Activated CD8-positive, alpha-beta memory T cell treated with anti-CD3 and anti-CD28 coated beads for 36 hours (primary cell): Measurements from ENCODE around the gene NEUROG1. TPM values are rescaled to one million over a fixed set of nuclear protein-coding genes. Genes with fewer than 3 reads are reported as not detected.

Source experiments
- CTCF ChIA-PET: fragments of 350-600 bp; sonication (Branson Sonifier 250); formaldehyde crosslinking; loops from one replicate; lab custom pipeline; 2021; ENCODE audit warnings: antibody characterized with exemption; lab: Charles Lee
- POLR2A ChIA-PET: fragments of 350-600 bp; sonication (Branson Sonifier 250); formaldehyde crosslinking; loops from one replicate; lab custom pipeline; 2021; ENCODE audit warnings: antibody characterized with exemption; lab: Charles Lee
- total RNA-seq, 2 experiments: library from RNA; stranded (reverse); gene quantifications; one replicate each; pipeline ENCODE4 v1.2.3, GENCODE V29; 2021

NEUROG1 gene
- total RNA-seq, 2 experiments from 2014 or later, result not detected

- POLR2A ChIA-PET, result no interaction called here
- CTCF ChIA-PET, result interaction anchor here (0.5 to 4.9 kb wide), 15 partner anchors 11 to 1510 kb away, joined by 3 to 30 read pairs (median 4); no protein-coding TSS in a partner anchor
Observed at GRCh38 chr5:135566422-135567400, 30.9 kb upstream of the NEUROG1 start.

DNA sequence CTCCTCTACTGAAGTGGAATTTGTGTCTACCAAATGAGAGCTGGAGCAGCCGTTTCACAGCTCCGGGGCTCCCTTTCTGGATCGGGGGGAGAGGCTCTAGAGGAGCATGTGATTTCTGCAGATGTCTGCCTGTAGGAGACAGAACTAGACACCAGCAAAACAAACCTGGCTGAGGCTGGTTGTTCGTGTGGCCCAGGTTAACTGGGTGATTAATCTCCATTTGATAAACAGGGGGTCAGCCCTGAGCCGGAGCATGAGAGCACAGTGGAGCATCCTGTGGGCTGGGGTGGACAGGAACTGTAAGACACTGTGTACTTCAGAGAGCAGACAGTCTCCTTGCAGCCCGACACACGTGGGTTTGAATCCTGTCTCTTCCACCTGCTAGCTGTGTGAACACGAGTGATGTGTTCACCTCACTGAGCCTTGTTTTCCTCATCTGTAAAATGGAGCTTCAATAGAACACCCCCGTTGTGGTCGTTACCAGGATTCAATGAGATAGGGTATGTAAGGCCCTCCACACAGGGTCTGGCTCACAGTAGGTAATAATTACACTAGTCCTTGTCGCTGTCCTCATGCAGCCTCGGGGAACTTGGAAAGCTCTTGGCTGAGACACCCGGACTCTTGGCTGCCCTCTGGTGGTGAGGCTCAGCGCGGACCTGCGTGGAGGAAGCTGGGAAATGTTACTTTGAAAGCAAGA, 30.1 kb upstream of the NEUROG1 start:
- ChIA-PET POLR2A (no interaction called here), CTCF (interaction anchor here (0.5 to 4.9 kb wide), 13 partner anchors 11 to 1511 kb away, joined by 3 to 30 read pairs (median 4); no protein-coding TSS in a partner anchor)

DNA sequence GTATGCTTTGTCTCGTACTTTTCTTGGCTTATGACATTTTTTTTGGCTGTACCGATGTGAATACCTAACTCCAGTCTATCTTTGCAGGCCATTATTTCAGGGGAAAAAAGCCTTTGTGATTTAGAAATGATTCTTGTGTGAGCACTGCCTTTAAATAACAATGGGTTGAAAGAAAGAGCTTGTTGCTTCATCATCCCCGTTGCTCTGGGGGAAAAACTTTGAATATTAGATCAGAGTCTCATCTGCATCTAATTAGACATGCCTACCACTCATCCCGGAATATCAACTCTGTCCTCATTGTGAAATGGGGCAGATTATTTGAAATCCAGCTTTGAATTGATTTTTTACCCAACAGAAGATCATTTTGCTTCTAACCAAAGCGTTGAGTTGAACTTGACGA, 29.5 kb upstream of the NEUROG1 start:
- ChIA-PET CTCF (interaction anchor here (1.4 to 4.9 kb wide), 6 partner anchors 11 to 110 kb away, joined by 4 to 30 read pairs (median 10); no protein-coding TSS in a partner anchor), POLR2A (no interaction called here)

GRCh38 chr5:135564331-135564730, 28.6 kb upstream of the NEUROG1 start:
- ChIA-PET POLR2A (no interaction called here), CTCF (interaction anchor here (2.7 to 4.9 kb wide), 2 partner anchors 13 to 99 kb away, joined by 21 to 30 read pairs; no protein-coding TSS in a partner anchor)

- POLR2A ChIA-PET, result no interaction called here
- CTCF ChIA-PET, result interaction anchor here (0.6 to 2.6 kb wide), 5 partner anchors 8 to 104 kb away, joined by 3 to 17 read pairs (median 4); no protein-coding TSS in a partner anchor
Observed at GRCh38 chr5:135561266-135561665, 25.5 kb upstream of the NEUROG1 start.

- POLR2A ChIA-PET, result no interaction called here
- CTCF ChIA-PET, result interaction anchor here (0.6 to 2.6 kb wide), 5 partner anchors 9 to 104 kb away, joined by 3 to 17 read pairs (median 4); no protein-coding TSS in a partner anchor
Observed at GRCh38 chr5:135560858-135561257, 25.1 kb upstream of the NEUROG1 start.

DNA sequence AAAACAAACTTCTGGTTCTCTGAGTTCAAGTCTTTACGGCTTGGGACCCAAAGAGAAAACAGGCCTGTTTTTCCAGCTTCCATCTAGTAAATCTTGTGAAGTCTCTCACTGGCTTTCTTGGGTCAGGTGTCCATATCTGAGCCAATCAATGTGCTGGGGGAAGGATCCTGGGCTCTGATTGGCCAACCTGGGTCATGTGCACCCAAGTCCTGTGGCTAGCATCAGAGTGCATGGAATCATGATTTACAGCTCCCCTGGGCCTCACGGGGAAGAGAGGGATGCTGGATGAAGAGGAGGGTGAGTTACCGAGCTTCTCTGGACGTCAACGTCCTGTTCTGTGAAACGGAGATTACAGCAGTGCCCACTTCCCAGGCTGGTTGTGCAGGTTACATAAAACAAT, 23.6 kb upstream of the NEUROG1 start:
- ChIA-PET POLR2A (no interaction called here), CTCF (interaction anchor here (1.2 kb wide), 1 partner anchor 72 kb away, joined by 3 read pairs; no protein-coding TSS in a partner anchor)

DNA sequence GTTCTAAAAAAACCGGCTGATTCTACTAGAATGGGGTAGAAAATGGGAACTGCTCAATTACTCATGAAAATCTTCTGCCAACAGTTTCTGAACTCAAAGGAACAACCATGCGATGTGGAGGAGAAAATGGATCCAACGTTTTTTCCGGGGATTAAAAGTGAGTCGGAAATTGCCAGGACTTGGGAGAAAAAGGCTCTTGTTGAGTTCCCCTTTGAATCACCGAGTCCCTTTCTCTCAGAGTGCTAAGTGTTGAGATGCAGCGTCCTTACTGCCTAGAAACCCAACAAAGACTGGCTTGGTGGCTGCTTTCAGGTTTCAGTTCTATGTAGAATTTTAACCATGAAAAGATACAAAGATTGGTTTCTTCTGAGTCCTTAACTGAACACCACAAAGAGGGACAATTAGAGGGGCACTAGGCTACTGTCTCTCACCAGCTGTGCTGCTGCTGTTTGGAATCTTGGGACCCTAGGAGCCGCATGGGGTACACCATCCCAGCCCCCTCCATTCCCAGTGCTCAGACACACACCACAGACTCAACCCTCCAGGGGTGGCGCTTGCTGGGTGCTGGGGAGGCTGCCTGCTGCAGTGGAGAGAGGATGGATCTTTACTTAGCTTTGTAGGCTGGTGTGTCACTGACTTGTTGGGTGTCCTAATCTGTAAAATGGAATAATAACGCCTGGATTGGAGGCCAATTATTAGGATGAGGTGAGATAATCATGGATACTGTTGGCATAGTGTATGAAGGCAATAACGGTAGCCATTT, 21.5 kb upstream of the NEUROG1 start:
- CTCF ChIA-PET, result interaction anchor here (1.3 to 1.4 kb wide), 2 partner anchors 8 to 91 kb away, joined by 4 read pairs; no protein-coding TSS in a partner anchor

DNA sequence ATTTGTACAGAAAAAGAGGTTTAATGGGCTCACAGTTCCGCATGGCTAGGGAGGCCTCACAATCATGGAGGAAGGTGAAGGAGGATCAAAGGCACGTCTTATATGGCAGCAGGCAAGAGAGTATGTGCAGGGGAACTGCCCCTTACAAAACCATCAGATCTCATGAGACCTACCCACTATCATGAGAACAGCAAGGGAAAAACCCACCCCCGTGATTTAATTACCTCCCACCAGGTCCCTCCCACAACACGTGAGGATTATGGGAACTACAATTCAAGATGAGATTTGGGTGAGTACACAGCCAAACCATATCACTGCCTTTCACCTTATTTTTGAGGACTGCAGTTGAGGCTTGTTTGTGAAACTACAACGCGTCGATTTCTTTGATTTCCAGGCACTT, 20.9 kb upstream of the NEUROG1 start:
- ChIA-PET POLR2A (no interaction called here), CTCF (interaction anchor here (0.9 to 9.1 kb wide), 2 partner anchors 14 to 95 kb away, joined by 5 to 146 read pairs; no protein-coding TSS in a partner anchor)

More for the DNA sequence above, 21.5 kb upstream of the NEUROG1 start:
- POLR2A ChIA-PET, result no interaction called here

- CTCF ChIA-PET, result interaction anchor here (0.9 to 9.1 kb wide), 2 partner anchors 15 to 94 kb away, joined by 5 to 146 read pairs; no protein-coding TSS in a partner anchor
- POLR2A ChIA-PET, result no interaction called here
Observed at GRCh38 chr5:135555530-135555929, 19.8 kb upstream of the NEUROG1 start.

DNA sequence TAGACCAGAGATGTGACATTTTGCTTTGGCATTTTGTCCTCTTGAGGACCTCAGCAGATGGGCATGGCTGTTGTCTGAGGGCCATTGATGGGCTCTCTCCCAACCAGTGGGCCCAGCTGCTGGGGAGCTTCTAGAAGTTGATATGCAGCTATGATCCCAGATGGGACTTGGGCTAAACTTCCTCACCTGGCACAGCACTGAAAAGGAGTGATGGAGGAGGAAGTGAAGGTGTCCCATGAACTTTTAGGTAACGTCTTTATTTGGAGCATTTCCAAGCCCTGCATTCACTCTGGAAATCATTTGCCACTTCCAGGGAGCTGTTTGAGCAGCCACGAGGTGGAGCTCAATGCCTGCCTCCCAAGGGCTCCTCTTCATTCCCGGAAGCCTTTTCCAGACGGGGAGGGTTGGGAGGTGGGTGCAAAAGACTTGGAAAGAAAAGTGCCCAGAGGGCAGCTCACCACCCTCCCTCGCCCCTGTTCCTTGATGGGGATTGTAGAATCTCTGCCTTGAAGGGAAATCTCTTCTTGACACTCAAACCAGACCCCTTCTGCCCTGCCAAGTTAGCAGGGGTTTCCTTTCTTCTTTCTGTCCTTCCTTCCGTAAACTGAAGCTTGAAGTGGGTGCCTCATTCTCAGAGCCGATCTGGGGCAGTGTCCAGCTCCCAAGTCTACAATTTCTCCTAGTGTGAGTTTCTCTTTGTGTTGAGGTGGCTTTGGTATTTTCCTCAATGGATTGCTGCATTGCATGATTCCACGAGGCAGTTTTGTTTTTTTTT, 18.1 kb upstream of the NEUROG1 start:
- ChIA-PET POLR2A (no interaction called here), CTCF (interaction anchor here (0.6 to 9.1 kb wide), 3 partner anchors 12 to 544 kb away, joined by 3 to 146 read pairs (median 4); no protein-coding TSS in a partner anchor)

DNA sequence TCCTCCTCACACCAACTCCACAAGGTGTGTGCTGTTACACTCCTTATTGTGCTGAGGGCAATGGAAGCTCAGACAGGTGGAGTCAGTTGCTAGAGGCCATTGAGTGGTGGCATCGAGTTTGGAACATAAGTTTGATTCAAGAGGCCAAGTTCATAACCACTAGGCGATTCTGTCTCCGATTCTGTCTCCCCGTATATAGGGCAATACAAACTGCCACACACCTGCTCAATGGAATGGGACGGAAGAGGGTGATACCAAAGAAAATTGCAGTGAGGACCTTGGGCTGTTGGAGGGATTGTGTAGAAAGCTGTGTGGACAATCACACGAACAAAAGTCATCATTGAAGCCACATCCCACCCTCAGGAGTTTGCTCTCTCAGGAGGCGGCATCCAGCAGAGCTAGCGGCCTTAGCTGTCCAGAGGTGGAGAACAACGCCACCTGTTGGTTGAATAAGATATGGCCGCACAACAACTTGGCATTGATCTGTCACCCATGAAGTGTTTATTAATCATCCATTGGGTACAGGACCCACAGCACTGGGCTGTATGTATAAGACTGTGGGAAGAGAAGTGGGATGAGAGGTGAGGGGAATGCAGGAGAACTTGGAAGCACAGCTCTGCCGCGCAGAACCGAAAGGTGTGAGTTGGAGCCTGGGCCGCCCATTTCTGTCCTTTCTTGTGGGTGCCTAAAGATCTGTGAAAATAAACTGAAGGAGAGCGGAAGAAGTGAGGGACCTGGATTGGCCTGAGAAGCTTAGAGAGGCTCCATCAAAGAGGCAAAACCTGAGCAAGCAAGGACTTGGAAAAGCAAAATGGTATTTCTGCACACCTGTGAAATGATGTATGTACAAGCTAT, 16.1 kb upstream of the NEUROG1 start:
- POLR2A ChIA-PET, result no interaction called here

GRCh38 chr5:135549413-135549812, 13.6 kb upstream of the NEUROG1 start:
- ChIA-PET POLR2A (no interaction called here), CTCF (interaction anchor here (1.4 to 9.1 kb wide), 4 partner anchors 9 to 88 kb away, joined by 4 to 146 read pairs (median 18); no protein-coding TSS in a partner anchor)

More for the DNA sequence above, 16.1 kb upstream of the NEUROG1 start:
- CTCF ChIA-PET, result interaction anchor here (1.0 to 9.1 kb wide), 9 partner anchors 9 to 283 kb away, joined by 3 to 146 read pairs (median 4); partner anchors contain the start of gene SLC25A48

DNA sequence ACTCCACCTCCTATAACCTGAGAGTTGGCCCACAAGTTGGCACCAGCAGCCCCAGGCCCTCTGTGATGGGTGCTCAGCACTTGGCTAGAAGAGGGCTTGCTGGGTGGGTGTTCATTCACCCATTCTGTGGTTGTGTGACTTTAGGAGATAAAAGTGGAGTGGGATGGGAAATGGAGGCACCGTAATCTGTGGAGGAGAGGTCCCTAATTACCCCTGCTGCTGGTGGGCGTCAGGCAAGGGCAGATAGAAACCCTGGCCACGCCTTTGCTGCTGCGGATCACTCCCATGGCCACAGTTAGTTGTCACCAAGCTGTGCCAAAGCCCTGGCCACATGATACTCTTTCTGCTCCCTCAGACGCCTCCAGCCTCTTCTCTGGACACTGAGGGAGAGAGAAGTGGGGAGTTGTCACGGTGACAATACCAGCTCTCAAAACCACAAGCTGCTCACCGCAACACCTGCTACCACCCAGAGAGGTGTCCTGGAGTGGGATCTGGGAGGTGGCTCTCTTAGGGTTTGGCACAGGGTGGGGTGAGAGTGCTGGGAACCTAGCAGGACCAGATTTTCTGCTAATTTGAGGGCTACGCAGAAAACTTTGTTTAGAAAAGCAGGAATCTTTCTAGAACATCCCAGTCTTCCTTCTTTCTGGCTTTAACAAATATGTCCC, 12.0 kb upstream of the NEUROG1 start:
- CTCF ChIA-PET, result interaction anchor here (9.1 kb wide), 1 partner anchor 86 kb away, joined by 146 read pairs; no protein-coding TSS in a partner anchor
- POLR2A ChIA-PET, result no interaction called here

- ChIA-PET CTCF (interaction anchor here (1.2 kb wide), 1 partner anchor 81 kb away, joined by 5 read pairs; no protein-coding TSS in a partner anchor), POLR2A (no interaction called here)
Observed at GRCh38 chr5:135546912-135547311, 11.1 kb upstream of the NEUROG1 start.

- ChIA-PET CTCF (interaction anchor here (1.2 kb wide), 1 partner anchor 80 kb away, joined by 5 read pairs; no protein-coding TSS in a partner anchor), POLR2A (no interaction called here)
Observed at GRCh38 chr5:135546101-135546500, 10.3 kb upstream of the NEUROG1 start.
